ENCODE data around the gene EXD3.

EXD3 gene

GRCh38 chr9:137389428-137389746 lies 33.6 kb downstream of the EXD3 start:
- DNase-seq (ENCODE audit: low read depth in 1 of 2, low spot score in 1 of 2): no peak
- TF ChIP-seq, protein P1, sequence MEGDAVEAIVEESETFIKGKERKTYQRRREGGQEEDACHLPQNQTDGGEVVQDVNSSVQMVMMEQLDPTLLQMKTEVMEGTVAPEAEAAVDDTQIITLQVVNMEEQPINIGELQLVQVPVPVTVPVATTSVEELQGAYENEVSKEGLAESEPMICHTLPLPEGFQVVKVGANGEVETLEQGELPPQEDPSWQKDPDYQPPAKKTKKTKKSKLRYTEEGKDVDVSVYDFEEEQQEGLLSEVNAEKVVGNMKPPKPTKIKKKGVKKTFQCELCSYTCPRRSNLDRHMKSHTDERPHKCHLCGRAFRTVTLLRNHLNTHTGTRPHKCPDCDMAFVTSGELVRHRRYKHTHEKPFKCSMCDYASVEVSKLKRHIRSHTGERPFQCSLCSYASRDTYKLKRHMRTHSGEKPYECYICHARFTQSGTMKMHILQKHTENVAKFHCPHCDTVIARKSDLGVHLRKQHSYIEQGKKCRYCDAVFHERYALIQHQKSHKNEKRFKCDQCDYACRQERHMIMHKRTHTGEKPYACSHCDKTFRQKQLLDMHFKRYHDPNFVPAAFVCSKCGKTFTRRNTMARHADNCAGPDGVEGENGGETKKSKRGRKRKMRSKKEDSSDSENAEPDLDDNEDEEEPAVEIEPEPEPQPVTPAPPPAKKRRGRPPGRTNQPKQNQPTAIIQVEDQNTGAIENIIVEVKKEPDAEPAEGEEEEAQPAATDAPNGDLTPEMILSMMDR (IDR thresholded peaks at IDR 0.05; ENCODE audit: insufficient read depth, low read length): no peak
- TF ChIP-seq POLR2AphosphoS5 (IDR thresholded peaks at IDR 0.05; ENCODE audit: low read depth): no peak
- TF ChIP-seq GABPA (IDR thresholded peaks at IDR 0.05; ENCODE audit: low read depth): no peak
- TF ChIP-seq SPI1 (IDR thresholded peaks at IDR 0.05; ENCODE audit: borderline replicate concordance, low read depth): no peak
- TF ChIP-seq REST (IDR thresholded peaks at IDR 0.05; ENCODE audit: insufficient replicate concordance, low read depth): no peak
- H3K27ac ChIP-seq (replicated peaks): no peak overlapping the region
- no peak overlapping the region for H3K4me3 ChIP-seq (replicated peaks; ENCODE audit: insufficient read depth, low read length)
- H3K27me3 ChIP-seq (ENCODE audit: insufficient read depth, poor library complexity, severe bottlenecking): no peaks in the 10 kb centered on the region

- Histone ChIP-seq H3K27ac (replicated peaks) (no peak overlapping the region), H3K4me3 (replicated peaks; ENCODE audit: insufficient read depth, low read length) (no peak overlapping the region), H3K27me3 (ENCODE audit: insufficient read depth, poor library complexity, severe bottlenecking) (no peaks in the 10 kb centered on the region)
- TF ChIP-seq REST (IDR thresholded peaks at IDR 0.05; ENCODE audit: insufficient replicate concordance, low read depth) (no peak), POLR2AphosphoS5 (IDR thresholded peaks at IDR 0.05; ENCODE audit: low read depth) (no peak), SPI1 (IDR thresholded peaks at IDR 0.05; ENCODE audit: borderline replicate concordance, low read depth) (no peak), GABPA (IDR thresholded peaks at IDR 0.05; ENCODE audit: low read depth) (no peak)
- TF ChIP-seq, protein P1 (IDR thresholded peaks at IDR 0.05; ENCODE audit: insufficient read depth, low read length): no peak
- no peak for DNase-seq (ENCODE audit: low read depth in 1 of 2, low spot score in 1 of 2)
These were observed 34.2 kb downstream of the EXD3 start for GRCh38 chr9:137388589-137389427.

GRCh38 chr9:137387891-137388560 lies 34.9 kb downstream of the EXD3 start:
- no peaks in the 10 kb centered on the region for H3K27me3 ChIP-seq (ENCODE audit: insufficient read depth, poor library complexity, severe bottlenecking)
- no peak overlapping the region for H3K27ac ChIP-seq (replicated peaks)
- no peak overlapping the region for H3K4me3 ChIP-seq (replicated peaks; ENCODE audit: insufficient read depth, low read length)
- TF ChIP-seq POLR2AphosphoS5 (IDR thresholded peaks at IDR 0.05; ENCODE audit: low read depth) (no peak), GABPA (IDR thresholded peaks at IDR 0.05; ENCODE audit: low read depth) (no peak), REST (IDR thresholded peaks at IDR 0.05; ENCODE audit: insufficient replicate concordance, low read depth) (no peak), SPI1 (IDR thresholded peaks at IDR 0.05; ENCODE audit: borderline replicate concordance, low read depth) (no peak)
- TF ChIP-seq, protein P1 (IDR thresholded peaks at IDR 0.05; ENCODE audit: insufficient read depth, low read length): no peak
- no peak for DNase-seq (ENCODE audit: low read depth in 1 of 2, low spot score in 1 of 2)

Measured in HL-60 (cell line).